IPS-NIHi7 (cell line): Measurements from ENCODE around the gene GDF2.

Source experiments
- DNase-seq: peaks from one replicate; pipeline ENCODE4 v3.0.0; 2012; ENCODE audit warnings: mixed read lengths; ENCODE audit errors: extremely low spot score

Gene GDF2

DNA sequence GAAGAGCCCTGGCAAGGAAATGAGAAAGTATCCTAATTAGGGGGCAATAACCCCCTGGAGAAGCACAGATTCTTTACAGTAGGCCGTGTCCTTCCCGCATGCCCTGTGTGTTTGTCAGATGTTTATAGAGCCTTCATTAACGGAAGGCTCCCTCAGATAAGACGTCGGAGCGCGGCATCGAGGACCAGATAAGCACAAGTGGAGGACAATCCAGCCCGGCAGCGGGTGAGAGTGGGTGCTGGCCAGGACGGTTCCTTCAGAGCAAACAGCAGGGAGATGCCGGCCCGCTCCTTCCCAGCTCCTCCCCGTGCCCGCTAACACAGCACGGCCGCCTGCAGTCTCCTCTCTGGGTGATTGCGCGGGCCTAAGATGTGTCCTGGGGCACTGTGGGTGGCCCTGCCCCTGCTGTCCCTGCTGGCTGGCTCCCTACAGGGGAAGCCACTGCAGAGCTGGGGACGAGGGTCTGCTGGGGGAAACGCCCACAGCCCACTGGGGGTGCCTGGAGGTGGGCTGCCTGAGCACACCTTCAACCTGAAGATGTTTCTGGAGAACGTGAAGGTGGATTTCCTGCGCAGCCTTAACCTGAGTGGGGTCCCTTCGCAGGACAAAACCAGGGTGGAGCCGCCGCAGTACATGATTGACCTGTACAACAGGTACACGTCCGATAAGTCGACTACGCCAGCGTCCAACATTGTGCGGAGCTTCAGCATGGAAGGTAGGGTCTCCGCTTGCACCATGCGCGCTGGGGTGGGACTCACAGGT, at the start of gene GDF2:
GDF2 (plus strand) TSS at position 155 of the 762 bp plus-strand sequence; CDS start at position 370, 215 bp downstream.
- DNase-seq: no peak

DNA sequence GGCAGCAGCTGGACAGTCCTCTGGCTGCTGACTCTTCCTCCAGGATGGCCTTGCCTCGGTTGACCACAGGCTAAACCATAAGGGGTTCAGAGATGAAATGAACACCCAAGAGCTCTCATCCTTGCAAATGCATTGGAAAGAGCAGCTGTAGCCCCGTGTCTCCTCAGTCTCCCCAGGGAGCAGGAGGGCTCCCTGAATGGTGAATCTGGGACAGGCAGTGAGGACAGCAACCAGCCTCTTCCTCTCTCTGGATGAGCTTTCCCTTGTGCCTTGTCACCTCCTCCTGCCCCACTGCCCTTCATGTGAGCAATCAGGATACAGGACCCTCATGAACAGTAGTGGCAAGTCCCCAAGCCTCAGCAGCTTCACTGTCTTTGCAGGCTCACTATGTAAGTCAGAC, 46.2 kb upstream of the GDF2 start:
- no peak for DNase-seq

DNA sequence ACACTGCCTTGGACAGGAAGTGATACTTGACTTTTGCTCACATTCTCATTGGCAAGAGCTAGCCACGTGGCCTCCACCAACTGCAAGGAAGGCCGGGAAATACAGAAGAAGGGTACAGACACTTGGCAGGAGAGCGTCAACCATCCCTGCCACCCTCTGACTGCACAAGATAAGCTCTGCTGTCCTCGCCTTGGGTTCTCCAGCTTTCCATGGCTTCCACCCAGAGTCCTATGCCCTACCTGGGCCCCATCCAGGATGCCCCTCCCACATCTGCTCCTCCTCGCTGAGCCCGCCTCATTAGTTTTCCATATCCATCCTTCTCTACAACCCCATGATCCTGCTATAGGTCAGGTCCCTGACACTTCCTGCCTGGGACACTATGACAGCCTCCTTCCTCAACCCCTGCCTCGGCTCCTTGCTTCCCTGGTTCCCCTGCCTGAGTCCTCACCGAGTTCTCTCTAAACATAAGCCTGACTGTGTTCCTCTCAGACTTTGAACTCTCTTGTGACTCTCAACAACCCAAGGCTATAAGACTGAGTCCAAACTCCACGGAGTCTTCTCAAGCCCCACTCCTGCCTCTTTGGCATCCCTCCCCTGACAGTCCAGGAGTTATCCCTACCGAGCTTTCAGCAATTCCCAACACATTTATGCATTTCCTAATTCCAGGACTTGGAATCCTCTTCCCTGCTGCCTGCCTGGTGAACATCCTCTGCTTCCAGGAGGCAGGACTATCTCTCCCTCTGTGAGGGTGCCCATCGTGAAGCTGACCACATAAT, 45.5 kb upstream of the GDF2 start:
- DNase-seq: no peak

DNA sequence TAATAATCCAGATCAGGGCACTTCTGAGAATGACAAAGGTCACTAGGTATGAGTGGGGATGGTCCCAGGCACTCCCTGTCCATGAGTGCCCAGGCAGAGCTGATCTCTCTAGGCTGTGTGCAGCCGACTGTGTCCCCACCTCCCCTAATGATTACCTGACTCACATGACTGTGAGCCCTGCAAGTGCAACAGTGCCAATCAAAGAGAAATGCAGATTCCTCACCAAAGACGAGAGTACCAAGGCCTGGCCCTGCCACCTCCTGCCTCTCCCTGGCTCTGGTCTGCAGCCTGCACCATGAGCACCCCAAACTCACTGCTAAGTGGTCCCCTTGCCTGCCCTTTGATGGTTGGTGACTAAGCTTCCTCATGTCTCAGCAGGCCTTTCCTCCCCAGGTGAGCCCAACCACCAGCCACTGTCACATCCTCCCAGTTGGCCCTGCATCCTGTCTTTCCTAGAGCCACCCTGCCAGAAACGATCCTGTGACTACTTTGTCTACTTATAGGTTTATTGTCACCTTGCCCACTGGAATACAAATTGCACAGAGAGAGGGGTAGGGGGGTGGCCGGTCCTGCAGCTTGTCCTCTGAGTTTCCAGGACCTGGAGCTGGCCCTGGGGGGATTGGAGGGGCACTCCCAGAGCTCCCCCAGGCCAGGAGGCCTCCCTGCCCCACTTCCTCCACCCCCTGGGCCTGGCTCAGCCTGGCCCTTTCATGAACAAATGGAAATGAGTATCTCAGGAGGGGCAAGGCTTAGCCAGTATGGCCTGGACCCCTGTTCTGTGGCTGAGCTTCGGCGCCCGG, 44.7 kb upstream of the GDF2 start:
- DNase-seq: no peak

DNA sequence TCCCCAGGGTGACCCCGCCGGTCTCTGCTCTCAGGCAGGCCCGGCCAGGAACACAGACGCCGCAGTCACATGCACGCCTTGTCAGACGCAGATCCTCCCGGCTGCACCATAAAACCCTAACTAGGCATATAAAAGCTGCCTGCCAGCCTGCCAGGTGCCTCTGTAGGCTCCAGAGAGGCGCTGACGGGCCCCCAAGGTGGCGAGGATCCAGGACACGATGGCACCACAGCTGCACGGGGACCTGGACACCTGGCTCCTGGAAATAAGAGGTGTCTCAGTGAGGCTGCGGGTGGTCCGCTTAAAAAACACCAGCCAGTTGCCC, 44.1 kb upstream of the GDF2 start:
- no peak for DNase-seq

DNA sequence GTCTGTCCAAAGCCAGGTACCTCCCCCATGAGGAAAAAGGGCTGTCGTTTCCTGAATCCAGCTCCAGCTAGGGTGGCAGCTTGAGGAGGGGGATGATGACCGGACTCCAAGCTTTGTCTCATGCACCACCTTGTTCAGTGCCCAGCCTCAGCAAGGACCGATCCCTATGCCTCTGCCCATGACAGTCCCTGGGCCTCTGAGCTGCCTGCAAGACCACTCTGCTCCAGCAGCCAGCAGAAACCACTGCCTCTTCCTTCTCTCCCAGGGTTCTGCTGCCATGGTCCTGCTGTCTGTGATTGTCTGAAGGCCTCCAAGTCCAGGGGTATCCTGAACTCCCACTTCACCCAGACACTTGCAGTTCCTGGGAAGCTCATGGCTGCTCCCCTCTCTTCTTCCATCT, 43.5 kb upstream of the GDF2 start:
- no peak for DNase-seq

DNA sequence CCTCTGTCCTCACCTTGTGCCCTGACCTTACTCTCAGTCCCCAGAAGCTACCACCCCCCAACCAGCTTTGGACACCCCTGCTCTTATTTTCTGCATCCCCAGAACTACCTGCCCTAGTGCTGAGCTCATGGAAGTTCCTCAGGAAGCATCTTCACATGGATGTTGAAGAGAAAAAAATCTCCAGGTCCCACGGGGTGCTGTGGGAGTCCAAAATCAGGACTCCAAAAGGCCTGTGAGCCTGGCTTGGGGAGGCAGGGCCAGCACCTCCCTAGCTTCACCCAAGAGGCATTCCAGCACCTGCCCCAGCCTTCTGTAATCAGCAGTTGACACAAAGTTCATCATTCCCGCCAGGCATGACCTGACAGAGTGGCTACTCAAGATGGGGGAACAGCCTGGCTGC, 43.0 kb upstream of the GDF2 start:
- no peak for DNase-seq

DNA sequence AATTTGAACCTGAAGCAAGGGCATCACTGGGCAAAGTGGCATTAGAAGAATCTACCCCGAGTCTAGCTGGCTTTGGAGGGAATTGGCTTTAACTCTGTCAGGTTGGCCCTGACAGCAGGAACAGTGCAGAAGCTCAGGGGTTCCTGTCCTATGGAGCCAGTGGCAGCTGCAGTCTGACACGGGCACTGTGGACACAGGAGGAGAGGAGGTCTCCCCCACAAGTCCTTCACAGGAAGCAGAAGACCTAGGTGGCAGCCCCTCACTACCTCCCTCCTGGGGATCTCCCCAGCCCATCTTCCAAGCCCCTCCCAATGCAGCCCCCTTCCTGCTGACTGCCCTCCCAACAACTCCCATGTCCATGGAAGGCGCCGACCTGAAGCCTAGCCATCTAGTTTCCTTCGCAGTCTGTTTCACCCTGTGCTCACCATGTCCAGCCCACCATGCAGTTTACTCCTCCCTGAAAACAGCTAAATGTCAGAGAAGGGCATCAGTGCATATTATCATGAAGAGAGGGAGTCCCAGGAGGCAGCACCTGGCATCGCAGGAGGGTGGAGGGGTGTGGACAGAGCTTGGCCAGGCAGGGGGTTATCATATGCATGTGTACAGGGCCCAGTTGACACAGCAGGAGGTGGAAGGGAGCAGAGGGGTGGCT, 40.1 kb upstream of the GDF2 start:
- no peak for DNase-seq

DNA sequence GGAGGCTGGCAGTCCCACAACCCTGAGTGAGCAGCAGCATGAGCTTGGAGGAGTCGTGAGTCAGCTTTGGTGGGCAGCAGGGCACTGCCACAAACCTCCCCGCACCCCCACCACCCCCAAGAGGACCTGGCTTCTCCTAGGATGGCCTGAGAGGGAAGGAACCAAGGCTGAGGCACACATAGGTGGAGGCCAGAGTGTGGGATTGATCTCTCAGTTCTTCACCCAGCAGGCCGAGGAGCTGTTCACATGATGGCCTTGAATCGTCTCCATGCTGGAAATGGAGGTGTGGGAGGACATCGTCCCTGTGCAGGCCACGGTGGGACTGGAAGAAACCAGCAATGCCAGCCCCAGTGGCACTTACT, 39.6 kb upstream of the GDF2 start:
- DNase-seq: no peak

DNA sequence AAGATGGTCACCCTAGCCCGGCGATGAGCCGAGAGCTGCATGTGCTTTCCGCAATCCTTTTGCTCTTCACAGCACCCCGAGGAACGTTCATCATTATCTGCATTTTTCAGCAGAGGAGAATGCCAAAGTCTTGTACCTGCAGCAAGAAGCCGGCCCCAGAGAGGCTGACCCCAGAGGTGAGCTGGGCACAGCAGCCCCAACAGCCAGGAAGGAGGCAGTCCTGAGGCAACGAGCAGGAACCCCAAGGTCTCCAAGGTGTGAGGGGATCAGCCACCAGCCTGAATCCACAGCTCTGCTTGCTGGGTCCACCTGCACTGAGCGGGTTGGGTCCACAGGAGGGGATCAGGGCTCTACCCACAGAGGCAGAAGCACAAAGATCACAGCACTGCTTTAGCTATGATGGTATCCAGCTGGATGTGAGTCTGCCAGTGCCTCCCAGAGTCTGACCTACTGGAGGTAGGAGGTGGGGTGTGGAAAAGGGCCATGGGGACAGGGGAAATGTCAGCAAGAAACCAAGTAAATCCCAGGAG, 39.1 kb upstream of the GDF2 start:
- no peak for DNase-seq

DNA sequence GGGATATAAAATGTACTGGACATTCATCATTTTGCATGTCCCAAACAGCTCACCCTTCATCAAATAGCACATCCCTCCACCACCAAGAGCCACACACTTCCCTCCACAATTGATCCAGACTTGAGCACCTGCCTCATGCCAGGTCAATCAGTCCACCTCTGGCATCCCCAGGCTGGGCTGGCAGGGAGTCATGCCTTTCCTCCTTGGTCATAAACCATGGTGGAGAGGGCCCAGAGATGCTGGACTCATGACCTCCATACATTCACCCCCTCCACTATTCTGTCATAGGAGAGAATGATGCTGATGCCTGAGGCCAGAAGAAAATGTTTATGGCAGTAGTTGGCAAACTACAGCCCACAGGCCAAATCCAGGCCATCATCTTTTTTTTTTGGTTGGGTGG, 38.4 kb upstream of the GDF2 start:
- DNase-seq: no peak

DNA sequence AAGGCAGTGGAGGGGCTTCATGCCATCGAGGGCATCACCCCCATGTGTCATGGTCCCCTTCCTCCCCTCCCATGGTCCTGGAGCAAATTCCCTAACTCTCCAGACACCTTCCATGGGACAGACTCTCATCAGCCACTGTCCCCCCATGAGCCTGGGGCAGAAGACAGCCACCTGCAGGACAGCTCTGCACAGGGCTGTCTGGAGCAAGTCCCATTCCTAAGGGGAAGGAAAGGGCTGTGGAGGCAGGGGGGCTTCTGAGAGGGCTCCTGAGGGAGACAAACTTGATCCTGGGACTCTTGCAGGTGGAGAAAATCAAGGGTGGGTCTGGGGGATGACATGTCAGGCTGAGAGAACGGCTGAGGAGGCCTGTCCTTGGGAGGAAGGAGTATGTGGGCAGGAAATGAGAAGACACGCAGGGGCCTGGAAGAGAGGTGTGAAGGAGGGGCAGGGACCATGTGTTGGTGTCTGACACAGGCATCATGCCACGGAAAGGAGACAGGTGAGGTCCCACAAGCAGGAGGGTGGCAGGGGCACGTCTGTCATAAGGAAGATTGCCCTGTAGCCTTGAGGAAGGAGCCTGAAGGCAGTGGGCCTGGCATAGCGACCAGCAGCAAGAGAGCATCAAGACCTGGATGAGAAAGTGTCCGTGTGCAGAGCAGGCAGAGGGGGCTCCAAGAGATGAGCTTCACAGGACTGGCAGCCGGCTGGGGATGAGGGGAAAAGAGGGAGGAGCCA, 36.7 kb upstream of the GDF2 start:
- no peak for DNase-seq

DNA sequence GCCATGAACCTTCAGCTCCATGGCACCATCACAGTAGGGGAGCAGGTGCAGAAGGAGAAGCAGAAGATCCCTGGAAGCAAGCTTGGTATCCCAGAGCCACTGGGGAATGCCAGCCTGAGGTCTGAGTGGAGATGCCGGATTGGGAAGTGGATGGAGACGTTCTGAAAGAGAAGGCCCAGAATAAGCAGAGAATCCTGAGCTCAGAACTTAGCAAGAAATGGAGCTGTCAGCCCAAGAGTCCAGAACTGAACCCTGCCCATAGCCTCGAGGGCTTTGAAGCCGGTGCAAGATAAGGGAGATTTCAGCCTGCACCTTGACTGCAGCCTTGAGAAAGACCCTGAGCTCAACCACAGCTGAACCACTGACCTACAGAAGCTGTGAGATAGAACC, 36.1 kb upstream of the GDF2 start:
- no peak for DNase-seq

DNA sequence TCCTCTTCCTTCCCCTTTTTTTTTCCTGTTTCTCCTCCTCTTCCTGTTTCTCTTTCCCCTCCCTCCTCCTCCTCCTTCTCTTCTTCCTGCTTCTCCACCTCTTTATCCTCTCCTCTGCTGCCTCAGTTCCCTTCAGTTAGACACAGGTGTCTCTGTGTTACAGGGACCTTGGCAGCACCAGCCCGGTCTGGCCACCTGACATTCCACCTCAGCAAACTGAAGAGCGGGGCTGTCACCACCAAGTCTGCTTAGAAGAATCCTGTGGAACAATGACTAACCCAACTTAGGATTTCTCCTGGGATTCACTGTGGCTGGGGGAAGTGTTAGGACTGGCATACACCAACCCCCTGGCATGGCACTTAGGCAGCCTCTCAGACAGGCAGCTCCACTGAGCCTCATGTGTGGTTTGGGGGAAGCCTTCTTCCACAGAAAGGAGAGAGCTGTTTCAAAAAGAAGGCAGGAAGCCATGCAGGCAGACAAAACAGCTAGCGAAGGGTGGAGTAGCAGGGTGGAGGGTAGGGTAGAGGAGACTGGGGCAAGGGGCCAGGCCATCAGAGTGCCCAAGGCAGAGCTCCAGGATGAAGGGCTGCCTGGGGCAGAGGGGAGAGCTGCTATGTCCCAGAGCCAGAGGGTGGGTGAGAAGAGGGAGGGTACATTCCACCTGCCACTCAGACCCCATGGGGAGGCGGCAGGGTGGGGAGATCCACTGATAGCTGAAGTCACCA, 35.5 kb upstream of the GDF2 start:
- DNase-seq: no peak

DNA sequence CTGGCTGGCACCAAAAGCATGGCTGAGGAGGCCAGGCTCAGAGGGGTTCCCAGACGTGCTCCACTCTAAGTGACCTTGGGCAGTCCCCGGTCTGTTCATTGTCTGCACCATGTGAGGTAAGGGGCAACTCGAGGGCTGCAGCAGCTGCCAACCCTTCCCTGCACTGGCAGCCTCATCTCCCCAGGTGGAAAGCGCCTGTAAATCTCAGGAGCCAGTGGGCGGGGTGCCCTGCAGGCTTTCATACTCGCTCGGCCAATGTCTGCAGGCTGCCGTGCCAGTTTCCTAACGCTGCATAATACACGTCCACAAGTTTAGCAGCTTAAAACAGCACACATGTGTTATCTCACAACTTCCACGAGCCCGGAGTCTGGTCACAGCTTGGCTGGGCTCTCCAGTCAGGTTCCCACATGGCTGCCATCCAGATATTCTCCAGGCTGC, 34.9 kb upstream of the GDF2 start:
- no peak for DNase-seq

DNA sequence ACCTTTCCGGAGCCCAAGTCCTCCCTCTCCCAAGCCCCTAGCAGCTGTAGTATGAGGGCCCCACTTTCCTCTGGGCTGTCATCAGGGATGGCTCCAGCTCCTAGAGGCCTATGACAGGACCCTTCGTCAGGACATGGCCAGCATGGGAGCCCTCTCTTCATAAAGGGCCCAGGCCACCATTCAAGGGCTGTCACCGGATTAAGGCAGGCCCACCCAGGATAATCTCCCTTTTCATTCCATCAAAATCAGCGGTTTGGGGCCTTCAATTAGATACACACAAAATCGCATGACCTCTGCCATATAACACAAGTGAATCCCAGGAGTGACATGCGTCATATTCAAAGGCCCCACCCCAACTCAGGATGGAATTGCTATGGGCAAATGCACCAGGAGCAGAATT, 34.4 kb upstream of the GDF2 start:
- no peak for DNase-seq

DNA sequence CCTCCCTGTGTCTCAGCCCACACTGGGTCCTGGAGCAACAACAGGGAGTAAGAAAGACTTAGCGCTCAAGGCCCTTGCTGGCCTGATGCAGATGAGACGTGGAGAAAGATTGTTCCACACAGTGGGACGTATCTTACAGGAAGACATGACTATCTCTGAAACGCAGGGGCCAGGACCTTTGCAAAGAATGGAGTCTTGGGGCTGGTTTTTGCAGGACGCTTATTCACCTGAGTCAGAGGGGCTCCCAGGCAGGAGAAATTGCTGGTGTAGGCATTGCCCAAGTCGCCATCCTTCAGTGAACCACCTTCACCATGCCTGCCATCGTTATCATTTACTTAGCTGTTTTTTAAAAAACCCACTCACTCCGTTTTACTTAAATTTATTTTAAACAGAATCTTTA, 34.0 kb upstream of the GDF2 start:
- no peak for DNase-seq

DNA sequence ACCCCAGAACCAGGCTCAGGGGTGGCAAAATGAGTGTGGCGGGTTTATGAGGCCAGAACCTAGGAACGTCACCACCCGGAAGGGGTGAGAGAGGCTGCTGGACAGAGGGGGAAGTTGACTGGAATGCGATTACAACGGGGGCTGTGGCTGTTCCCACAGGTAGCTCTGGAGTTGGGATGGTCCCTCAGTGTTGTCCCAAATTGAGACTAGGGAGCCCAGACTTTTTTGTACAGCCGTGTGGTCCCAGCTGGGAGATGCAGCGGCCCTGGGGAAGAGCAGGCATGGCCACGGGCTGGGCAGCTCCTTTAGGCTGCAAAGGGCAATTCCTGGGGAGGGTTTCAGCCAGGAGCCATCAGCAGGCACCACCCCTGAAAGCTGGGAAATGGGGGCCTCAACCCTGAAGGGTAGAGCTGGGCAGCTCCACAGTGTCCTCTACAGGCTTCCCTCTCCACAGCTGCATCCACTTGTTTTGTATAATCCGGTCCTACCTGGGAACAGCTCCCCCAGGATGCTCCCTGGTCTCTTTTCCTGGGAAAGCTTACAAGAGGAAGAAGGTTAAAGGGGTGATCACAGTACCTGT, 33.2 kb upstream of the GDF2 start:
- no peak for DNase-seq

DNA sequence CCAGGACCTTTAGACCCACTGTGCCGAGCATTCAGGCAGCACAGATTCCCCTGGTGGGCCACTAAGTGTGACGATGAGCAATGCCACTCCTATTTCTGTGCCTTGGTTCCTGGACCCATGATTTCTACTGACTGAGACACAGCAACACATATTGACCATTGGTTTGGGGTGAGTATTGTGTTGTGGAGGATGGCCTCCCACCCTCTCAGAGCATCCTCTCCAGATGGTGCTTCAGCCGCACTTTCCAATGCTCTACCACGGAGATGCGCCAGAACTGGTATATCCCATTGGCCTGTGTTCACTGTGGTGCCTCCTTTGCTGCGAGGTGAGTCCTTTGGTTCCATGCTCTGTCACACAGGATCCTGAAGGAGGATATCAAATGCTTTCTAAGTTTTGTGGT, 32.3 kb upstream of the GDF2 start:
- DNase-seq: no peak

DNA sequence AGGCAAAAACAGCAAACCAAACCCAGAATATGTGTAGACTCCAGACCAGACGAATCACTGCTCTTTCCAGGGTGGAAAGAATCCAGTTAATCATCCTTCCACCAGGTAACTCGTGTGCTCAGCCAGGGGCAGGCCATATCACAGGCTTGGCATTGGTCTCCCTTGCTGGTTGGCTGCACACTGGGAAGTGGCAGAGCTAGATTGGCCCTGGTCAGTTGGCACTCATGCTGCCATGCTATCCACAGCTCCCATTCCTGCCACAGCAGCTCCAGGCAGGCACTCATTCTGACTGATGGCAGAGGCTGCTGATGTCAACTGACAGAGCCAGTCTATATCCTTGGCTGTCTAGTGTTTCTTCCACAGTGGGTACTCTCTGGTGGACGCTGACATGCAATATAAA, 31.9 kb upstream of the GDF2 start:
- no peak for DNase-seq
